Hematopoietic multipotent progenitor cell treated with erythropoietin and hydrocortisone succinate and interleukin-3 and kit ligand, for 17 days (in vitro differentiated cells): ENCODE measurements around the gene CENPU.
A peak's percentile ranks its signal among the peaks of the same experiment; 100 is the strongest.
"Not testable (repeated sequence)": the region's sequence is repeated elsewhere in the genome, so short reads cannot be mapped to it uniquely, and the experiment has no call there.

ENCODE experiments used
- DNase-seq: peaks from one replicate; pipeline ENCODE4 v3.0.0-alpha.2; 2015; ENCODE audit warnings: low spot score

Gene CENPU

DNA sequence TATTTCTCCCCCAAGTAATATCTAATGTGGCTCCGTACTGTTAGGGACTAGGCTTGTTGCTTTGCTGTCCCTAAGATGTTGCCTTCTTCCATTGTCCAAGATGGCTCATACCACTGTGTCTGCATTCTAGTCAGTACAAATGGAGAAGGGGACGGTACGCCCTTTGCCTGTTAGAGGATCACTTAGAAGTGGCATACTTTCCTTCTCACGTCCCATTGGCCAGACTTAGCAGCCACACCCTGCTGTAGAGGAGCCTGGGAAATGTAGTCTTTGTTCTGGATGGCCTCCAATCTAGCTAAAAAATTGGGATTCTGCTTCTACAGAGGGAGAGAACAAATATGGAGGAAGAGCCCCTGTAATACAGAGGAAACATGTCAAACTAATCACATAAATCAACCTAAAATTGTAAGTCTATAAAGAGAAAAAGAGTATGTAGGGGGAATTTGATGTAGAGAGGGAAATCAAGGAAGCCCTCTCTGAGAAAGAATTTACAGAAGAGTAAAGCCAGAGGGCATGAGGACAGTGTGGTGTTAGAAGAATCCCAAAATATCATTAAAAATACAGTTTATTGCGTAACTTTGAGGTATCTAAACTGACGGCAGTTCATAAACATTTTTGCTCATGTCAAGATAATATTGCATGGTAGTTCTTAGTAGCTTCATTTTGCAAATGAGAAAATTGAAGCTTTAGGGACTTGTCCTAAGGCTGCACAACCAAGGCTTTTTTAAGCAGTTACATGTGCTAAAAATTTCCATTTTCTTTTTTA lies 69.3 kb downstream of the CENPU start:
- peak; percentile 29 for DNase-seq

DNA sequence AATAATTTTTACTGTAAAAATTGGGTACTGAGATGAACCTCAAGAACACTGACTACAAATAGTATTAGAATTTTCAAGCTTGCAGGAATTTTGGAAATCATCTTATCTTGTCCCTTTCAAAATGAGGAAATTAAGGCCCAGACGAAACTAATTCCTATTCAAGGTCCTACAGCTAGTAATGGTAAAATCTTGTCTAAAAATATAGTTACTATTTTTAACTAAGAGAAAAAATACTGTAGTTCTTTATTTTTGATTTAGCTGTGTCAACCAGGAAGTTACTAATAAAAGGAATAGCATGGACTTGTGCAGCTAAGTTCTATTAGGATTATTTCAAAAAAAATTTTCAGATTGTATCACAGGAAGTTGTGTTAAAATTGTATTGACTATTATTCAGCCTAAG lies 71.7 kb downstream of the CENPU start:
- no peak for DNase-seq

DNA sequence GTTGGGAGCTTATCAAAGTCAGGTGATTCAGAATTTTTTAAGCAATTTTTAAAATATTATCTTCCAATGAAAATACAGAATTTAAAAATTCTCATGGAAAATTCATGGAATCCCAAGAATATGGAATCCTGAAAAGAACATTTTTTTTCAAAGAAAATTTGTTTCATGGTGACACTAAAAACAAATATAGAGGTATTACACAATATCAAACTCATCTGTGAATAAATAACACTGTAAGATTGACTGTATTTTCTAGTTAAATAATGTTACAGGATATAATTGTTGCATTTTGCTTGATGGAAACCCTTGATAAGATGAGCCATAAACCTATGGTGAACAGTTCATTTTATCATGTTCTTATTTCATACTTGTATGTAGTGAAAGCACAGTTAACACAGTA lies 72.9 kb downstream of the CENPU start:
- no peak for DNase-seq

DNA sequence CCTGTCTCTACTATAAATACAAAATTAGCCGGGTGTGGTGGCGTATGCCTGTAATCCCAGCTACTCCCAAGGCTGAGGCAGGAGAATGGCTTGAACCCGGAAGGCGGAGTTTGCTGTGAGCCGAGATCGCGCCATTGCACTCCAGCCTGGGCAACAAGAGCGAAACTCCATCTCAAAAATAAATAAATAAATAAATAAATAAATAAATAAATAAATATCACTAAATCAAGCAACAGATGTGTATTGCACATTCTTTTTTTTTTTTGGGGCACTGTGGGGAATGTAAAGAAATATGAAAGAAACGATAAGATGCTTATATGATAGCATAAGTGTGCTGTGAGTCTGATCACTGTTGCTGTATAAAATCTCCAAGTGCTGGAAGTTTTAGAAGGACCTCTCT lies 76.1 kb downstream of the CENPU start:
- DNase-seq: not testable (repeated sequence)

DNA sequence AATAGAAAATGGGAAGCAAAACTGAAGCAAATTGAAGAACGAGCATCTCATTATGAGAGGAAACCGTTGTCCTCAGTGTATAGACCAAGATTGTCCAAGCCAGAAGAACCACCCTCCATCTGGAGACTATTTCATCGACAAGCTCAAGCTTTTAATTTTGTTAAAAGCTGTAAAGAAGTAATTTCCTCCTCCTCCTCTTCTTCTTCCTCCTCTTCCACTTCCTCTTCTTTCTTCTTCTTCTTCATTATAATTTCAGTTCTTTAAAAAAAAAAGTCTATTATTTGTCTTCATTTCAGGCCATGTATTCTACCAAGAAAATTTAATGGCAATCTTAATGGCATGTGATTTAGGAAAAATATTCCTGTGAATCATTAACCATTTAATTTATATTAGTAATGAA lies 76.8 kb downstream of the CENPU start:
- no peak for DNase-seq

DNA sequence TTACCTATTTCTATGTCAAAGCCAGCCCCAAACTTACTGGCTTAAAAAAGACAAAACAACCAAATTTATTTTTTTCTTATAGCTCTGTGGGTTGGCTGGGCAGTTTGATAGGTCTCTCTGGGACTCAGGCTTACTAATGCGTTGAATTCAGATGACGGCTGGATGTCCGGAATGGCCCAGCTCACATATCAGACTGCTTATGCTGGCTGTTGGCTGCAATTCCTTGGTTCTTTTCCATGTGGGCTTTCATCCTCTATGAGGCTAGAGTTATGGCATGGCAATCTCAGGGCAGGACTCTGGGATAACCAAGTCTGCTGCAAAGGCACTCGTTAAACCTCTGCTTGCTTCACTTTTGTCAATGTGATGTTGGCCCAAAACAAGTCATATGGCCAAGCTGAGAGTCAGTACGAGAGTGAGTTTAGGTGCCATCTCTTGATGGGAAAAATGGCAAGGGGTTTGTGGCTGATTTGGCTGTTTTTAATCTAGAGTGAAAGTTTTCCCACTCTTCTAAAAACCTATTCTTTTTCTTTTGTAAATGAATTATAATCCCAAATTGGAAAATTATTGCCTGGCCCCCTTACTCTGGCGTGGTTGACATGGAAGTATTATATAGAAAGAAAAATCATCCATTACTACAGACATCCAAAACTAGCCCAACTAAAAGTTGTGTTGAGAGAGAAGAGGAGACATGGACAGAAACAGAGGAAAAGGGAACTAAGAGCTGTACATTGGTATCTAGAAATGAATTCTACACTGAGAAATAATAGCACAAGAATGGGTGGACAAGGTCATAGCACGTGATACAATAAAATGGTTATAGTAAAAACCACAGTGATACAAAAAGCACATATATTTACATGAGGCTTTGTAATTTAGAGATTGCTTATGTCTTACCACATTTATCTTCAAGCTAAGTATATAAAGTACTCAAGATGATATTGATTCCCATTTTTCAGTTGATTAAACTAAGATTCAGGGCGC lies 77.7 kb downstream of the CENPU start:
- DNase-seq: no peak

DNA sequence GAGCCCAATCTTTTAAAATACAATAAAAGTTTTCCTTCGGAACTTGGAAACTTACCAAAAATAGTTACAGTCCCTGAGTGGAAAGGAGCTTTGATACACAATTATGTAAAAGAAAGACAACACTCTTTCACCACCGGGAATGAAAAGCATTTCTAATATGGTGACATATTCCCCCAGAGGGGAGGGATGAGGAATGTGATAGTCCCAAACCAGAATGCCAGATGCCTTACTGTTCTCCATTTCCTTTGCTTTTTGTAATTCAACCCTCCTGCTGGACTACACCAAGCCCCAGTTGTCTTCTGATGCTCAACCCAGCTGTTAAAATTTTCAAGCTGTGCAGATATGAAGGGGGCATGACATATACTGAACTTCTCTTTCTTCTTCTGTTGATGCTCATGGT lies 80.2 kb downstream of the CENPU start:
- DNase-seq: no peak

DNA sequence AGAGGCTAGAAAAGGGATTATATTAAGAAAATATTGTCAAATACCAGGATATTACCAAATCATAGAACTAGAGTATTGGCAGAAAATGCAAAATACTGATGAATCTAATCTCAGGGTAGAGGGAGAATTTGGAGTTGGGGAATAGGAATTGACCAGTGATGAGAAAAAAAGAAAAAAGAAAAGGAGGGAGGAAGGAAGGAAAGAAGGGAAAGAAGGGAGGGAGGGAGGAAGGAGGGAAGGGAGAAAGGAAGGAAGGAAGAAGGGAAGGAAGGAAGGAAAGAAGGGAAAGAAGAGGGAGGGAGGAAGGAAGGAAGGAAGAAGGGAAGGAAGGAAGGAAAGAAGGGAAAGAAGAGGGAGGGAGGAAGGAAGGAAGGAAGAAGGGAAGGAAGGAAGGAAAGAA lies 81.2 kb downstream of the CENPU start:
- not testable (repeated sequence) for DNase-seq

DNA sequence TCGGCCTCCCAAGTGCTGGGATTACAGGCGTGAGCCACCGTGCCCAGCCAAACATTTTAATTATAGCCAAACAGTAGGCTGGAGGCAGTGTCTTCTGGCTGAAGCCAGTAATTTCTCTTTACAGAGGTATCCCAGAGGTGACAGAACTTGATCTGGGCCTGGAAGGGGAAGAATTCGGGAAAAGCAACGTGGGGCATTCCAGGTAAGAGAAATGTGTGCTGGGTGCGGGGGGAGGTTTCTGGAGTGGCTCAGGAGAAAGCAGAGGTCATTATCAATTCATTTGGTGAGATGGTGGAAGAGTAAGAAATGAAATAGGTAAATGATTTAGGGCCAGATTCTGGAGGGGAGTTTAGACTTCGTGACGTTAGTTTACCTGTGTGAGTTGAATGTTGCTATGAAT lies 82.0 kb downstream of the CENPU start:
- DNase-seq: no peak

DNA sequence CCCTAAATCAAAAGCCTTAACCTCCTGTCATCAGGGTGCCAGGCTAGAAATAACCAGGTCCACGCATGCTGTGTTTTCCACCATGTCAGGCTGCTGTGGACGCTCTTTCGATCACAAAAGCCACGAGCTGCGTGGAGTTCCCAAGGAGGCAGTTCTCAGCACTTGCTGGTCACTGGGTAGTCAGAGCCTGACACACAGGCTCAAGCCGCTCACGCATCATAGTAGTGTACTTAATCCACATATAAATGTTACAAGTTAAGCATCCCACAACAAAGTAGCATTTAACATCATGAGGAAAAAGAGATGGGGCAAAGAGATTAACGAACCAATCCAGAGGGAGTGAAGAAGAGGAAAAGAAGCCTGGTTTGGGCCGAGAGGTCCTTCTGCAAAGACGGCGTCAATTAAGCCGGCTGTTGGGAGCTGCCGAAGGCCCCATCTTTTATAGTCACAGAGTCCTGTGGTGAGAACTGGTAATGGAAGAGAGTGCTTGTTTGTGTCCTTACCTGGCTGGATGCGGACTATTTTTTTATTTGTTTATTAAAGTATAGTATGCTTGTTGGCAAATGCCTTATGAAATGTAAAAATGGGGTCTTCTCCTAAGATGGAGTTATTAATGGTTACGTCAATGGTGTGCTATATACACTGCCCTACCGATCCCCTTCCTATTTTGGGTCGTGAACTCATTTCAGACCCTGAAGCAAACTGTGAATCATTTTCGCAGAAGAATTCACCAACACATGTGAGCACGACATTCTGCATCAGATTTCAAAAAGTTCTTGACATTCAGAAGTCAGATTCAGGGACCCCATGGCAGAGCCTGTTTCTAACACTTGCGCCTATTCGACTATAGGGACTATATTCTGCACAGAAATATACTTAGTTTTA lies 83.7 kb downstream of the CENPU start:
- no peak for DNase-seq

DNA sequence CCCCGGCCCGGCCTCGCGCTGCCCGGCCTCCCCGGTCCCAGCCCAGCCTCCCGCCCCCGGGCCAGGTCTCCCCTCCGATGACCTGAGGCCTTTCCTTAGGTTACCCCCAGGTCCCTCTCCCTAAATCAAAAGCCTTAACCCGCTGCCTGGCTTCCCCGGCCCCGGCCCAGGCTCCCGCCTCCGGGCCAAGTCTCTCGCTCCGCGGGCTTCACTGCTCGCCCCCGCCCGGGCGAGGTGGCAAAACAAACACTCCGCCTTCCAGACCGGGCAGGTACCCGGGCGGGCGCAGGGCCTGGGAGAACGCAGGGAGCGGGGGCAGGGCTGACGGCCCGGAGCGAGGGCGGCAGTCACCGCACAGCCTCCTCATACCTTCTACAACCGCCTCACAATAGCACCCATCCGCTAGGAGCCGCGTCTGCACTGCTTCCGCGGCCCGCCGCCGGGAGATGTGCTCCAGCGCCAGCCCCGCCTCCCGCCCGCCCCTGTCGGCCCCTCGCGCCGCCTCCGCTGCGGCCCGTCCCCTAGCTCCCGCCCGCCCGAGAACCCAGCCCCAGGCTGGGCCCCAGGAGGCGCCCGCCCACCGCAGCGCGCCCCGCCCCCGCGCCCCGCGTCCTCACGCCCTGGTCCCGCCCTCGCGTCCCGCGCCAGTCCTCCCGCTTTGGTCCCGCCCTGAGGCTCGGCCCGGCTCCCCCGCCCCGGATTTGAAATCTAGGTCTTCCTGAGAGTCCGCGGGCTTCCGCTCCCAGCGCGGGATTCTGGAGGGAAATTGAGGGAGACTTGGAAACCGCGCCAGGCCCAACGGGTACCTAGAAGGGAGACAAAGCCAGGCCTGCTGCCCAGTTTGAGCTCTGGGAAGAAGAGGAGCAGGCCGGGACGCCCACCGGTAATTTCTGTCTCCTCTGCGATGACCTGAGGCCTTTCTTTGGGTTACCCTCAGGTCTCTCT lies 84.6 kb downstream of the CENPU start, which contains the start of the genes CASP3 and PRIMPOL:
Gene CASP3, minus strand, starts transcription at position 422 of the 945 bp plus-strand sequence. CDS start 10,994 bp downstream, outside the sequence.
Gene PRIMPOL, plus strand, starts transcription at position 713 of the 945 bp plus-strand sequence. CDS start 7,403 bp downstream, outside the sequence.
- peak; percentile 94 for DNase-seq

DNA sequence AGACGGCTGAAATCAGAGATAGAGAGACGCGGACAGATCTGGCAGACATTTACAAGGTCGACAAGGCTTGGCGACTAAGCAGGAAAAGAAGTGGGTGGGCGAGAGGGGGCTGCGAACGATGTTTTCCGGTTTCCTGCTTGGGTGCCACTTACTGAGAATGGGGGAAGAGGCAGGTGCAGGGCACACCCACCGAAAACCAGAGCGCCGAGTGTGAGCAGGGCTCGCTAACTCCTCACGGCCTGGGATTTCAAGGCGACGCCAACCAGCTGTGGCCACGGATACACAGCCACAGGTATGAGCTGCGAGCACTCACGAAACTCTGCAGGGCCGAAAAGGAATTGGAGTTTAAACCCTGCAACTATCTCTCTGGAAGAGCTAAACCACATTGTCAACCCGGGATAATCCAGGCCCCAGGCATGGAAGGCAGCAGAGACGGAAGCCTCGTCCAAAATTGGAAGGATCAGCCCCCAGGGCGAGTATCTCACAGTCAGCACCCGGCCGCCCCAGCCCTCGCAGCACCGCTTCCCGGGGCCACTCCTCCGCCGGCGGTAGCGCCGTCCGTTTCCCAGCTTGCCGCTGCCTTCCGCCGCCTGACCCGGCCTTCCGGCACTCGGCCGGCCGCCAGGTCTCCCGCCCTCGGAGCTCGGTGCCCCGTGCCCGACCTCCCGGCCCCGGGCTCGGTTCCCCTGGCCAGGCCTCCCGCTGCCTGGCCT lies 85.4 kb downstream of the CENPU start:
- peak; percentile 62 for DNase-seq

DNA sequence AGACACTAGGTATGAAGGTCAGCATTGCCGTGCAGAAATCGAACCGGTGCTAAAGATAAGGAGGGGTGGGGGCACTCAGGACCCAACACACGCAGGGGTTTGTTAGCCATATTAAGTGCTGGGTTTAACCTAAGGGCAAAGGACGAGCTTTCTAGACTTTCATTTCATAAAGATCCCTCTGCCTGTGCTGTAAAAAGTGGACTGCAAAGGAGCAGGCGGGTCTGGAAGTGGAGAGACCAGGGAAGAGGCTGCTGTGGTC lies 85.9 kb downstream of the CENPU start:
- no peak for DNase-seq

DNA sequence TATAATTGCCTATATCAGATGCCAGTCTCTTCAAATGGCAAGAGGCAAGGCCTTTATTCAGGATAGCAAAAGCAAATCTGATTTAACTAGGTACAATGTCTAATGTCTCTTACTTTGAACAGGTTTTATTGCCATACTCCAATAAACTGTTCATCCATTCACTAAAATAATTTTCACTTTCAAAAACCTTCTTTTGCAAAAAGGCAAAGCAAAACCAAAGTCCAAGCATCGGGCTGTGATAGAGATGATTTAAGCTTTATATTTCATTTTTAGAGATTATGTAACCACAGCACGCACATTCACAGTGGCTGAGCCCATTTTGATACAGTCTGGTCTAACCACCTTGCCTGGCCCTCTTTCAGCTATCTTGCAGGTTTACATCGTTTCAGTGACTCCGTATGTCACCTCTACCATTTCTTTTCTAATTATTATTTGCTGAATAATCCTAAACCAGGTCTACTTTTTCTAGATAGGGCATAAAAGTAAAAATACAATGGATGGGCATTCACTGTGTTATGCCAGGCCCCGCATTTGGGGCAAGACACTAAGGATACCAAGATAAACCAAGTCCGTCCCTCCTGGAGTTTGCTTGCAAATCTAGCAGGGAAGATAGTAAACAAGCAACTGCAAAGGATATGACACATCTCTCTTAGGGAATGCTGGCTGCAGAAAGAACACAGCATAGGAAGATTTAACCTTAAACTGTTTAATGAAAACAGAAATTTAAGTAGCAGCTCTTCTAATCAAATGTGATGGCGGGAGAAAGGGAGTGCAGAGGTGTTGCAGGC lies 86.4 kb downstream of the CENPU start:
- DNase-seq: peak; percentile 40

DNA sequence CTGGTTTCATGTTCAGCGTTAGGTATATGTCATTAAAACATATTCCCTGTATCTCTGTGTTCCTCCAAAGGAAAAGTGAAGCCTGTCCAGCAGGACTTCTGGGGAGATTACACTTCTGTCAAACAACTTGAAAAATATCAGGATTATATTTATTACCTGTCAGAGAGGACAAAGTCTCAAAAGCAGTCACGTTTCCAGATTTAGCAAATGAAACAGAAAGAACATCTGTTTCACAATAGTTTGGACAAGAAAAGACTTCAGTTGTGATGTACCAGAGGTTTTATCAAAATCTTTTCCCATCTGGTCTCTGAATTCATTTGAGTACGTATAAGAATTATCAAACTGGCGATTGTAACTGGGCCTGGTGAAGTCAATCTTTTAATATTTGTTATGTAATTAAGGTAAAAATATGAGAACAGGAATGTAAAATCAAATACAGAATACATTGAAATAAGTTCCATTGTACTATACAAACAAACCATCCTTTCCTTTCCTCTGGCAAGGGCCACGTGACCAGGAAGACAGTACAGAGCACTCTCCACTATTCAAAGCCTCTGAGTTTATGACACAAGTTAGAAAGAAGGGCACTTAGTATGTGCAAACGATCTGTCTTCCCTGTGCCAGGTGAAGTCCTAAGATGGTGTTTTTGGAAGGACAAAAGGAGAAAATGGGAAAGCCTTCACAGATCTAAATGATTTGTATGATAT lies 87.8 kb downstream of the CENPU start:
- DNase-seq: no peak

DNA sequence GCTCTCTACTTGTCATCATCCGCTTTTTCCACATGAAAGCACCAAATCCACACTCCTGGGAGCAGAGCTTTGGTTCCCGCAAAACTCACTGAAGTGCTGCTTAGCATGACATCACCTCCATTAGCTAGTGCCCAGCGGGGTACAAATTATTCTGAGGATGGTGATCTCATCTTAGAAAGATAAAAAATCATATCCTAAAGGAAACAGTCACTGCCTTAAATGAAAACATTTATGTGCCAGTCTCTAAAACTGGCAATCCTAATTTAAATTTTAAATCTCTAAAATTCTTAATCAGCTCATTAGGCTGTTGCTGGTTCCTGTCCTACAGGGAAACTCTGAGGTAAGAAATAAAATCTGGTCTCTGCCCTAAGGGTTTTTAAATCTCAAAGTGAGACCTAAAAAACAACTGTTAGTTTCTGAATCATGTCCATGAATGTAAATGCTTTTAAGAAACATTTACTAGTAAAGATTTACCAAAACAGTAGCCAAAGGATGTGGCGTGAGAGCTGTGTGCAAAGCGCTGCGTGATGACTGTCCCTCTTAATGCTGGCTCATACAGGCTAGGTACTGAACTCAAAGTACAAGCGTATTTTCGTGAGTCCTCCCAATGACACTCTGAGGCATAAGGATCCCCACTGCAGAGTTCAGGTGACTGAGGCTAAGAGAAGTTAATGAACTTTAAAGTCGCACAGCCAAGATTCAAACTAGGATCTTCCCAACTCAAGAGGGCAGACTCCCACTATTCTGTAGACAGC lies 89.2 kb downstream of the CENPU start:
- no peak for DNase-seq
